ENCODE measurements around the gene SLC22A31.
A peak's percentile ranks its signal among the peaks of the same experiment; 100 is the strongest.
"Not testable (repeated sequence)": the region's sequence is repeated elsewhere in the genome, so short reads cannot be mapped to it uniquely, and the experiment has no call there.

Gene SLC22A31

GRCh38 chr16:89200124-89200849, at the start of gene SLC22A31:
SLC22A31 (minus strand) TSS chr16:89200537; CDS start chr16:89200501, 36 bp downstream.
- Histone ChIP-seq H3K4me3 (peak within 1 kb of the TSS in 4 of 7 experiments; percentile 15 to 36 (median 25)), H3K27ac (no peak within 1 kb of the TSS)

- Histone ChIP-seq H3K27ac (no peak overlapping the region), H3K4me3 (peak overlapping the region in 5 of 7 experiments; percentile 23 to 51 (median 44))
Measured at GRCh38 chr16:89248196-89248982, 48.1 kb upstream of the SLC22A31 start.

- peak overlapping the region; percentile 23 to 51 (median 38) for H3K4me3 ChIP-seq
- H3K27ac ChIP-seq, result not testable (repeated sequence)
Measured at GRCh38 chr16:89247734-89248075, 47.4 kb upstream of the SLC22A31 start.

GRCh38 chr16:89246903-89247733, 46.8 kb upstream of the SLC22A31 start:
- Histone ChIP-seq H3K4me3 (peak overlapping the region; percentile 23 to 51 (median 38)), H3K27ac (peak overlapping the region in 6 of 21 experiments; percentile 16 to 56 (median 46))

GRCh38 chr16:89246383-89246902, 46.1 kb upstream of the SLC22A31 start:
- H3K27ac ChIP-seq, result peak overlapping the region in 2 of 21 experiments; percentile 27 to 41
- H3K4me3 ChIP-seq, result peak overlapping the region in 6 of 7 experiments; percentile 23 to 51 (median 41)

- no peak overlapping the region for H3K27ac ChIP-seq
- no peak overlapping the region for H3K4me3 ChIP-seq
Measured at GRCh38 chr16:89244754-89245153, 44.4 kb upstream of the SLC22A31 start.

- not testable (repeated sequence) for H3K27ac ChIP-seq, H3K4me3 ChIP-seq
Measured at GRCh38 chr16:89244264-89244663, 43.9 kb upstream of the SLC22A31 start.

- H3K4me3 ChIP-seq, result no peak overlapping the region
- H3K27ac ChIP-seq, result no peak overlapping the region
Measured at GRCh38 chr16:89243664-89244063, 43.3 kb upstream of the SLC22A31 start.

- no peak overlapping the region for H3K4me3 ChIP-seq
- H3K27ac ChIP-seq, result no peak overlapping the region
Measured at GRCh38 chr16:89242795-89243200, 42.5 kb upstream of the SLC22A31 start.

GRCh38 chr16:89241187-89242007, 41.1 kb upstream of the SLC22A31 start:
- H3K4me3 ChIP-seq, result peak overlapping the region; percentile 42 to 84 (median 62)
- H3K27ac ChIP-seq, result peak overlapping the region; percentile 33 to 97 (median 93)

GRCh38 chr16:89237733-89238132, 37.4 kb upstream of the SLC22A31 start:
- Histone ChIP-seq H3K4me3 (no peak overlapping the region), H3K27ac (no peak overlapping the region)

- H3K27ac ChIP-seq, result no peak overlapping the region
Measured at GRCh38 chr16:89233678-89234490, 33.5 kb upstream of the SLC22A31 start.

GRCh38 chr16:89232107-89232506, 31.8 kb upstream of the SLC22A31 start:
- Histone ChIP-seq H3K4me3 (no peak overlapping the region), H3K27ac (no peak overlapping the region)

More at GRCh38 chr16:89233678-89234490, 33.5 kb upstream of the SLC22A31 start:
- H3K4me3 ChIP-seq, result no peak overlapping the region

- H3K4me3 ChIP-seq, result no peak overlapping the region
Measured at GRCh38 chr16:89230255-89230654, 29.9 kb upstream of the SLC22A31 start.

GRCh38 chr16:89224665-89225064, 24.3 kb upstream of the SLC22A31 start:
- Histone ChIP-seq H3K27ac (no peak overlapping the region), H3K4me3 (no peak overlapping the region)

More at GRCh38 chr16:89230255-89230654, 29.9 kb upstream of the SLC22A31 start:
- H3K27ac ChIP-seq, result no peak overlapping the region

GRCh38 chr16:89222931-89223330, 22.6 kb upstream of the SLC22A31 start:
- no peak overlapping the region for H3K27ac ChIP-seq
- H3K4me3 ChIP-seq, result no peak overlapping the region

- no peak overlapping the region for H3K27ac ChIP-seq
- H3K4me3 ChIP-seq, result no peak overlapping the region
Measured at GRCh38 chr16:89221604-89222003, 21.3 kb upstream of the SLC22A31 start.

- Histone ChIP-seq H3K4me3 (no peak overlapping the region), H3K27ac (no peak overlapping the region)
Measured at GRCh38 chr16:89219365-89219764, 19.0 kb upstream of the SLC22A31 start.

Data from skin epidermis (tissue), 12 donors.